ENCODE data around the gene SIRT3.
"Not testable (repeated sequence)": the region's sequence is repeated elsewhere in the genome, so short reads cannot be mapped to it uniquely, and the experiment has no call there.

Gene SIRT3

DNA sequence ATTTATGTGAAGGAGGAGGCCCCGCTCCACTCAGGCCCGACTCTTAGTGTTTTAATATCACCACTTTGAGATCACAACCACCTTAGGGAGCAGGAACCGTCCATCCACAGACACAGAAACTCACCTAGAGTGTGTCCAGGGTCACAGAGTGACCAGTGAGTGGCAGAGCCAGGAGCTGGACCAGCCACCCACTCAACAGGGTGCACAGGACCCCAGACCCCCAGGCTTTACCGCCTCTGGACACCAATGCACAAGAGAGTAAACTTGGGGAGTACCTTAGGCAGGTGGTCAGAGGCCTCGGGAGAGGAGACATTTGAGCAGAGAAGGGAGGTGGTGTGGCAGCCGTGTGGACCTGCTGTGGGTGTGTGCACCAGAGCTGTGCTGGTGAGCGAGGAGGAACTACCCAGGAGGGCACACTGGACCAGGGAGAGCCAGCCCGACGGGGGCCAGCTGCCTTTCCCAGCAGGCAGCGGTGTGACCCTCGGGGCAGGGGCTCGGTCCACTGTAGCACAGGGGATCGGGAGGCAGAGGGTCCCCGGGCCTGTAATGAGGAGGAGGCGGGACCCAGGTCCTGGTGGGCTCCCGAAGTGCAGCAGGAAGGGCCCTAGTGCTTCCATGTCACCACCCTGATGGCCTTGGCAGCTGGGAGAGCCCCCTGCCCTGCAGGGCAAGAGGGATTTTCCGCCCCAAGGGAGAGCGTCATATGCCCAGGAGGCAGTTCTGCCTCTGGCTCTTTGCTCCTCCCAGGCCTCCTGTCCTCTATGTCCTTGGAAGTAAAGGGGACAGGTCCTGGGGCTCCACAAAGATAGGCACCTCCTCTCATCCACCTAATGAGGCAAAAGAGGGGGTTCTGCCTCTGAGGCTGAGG is 34.5 kb upstream of the SIRT3 start:
- DNase-seq (ENCODE audit: low read depth): no peak

DNA sequence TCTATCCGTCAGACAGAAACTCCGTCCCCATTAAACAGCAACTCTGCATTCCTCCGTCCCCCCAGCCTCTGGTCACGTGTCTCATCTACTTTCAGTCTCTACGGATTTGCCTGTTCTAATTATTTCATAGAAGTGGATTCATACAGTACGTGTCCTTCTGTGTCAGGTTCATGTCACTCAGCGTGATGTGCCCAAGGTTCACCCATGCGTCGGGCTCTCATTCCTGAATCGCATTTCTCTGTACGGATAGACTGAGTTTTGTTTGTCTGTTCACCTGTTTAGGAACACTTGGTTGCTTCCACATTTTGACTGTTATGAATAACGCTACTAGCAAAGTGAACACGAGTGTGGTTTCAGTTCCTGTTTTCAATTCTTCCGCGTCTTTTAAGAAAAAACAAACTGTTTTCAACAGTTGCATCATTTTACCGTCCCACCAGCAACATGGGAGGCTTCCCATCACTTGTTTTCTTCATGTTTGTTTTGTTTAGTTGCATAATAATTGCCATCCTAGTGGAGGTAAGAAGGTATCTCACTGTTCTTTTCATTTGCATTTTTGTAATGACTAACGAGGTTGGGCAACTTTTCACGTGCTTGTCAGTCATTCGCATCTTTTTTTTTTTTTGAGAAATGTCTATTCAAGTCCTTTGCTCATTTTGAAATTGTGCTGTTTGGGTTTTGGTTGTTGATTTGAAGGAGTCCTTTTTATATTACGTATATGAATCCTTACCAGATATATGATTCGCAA is 33.2 kb upstream of the SIRT3 start:
- no peak for DNase-seq (ENCODE audit: low read depth)

GRCh38 chr11:268716-269145 is 32.6 kb upstream of the SIRT3 start:
- not testable (repeated sequence) for DNase-seq (ENCODE audit: low read depth)

GRCh38 chr11:267491-267994 is 31.4 kb upstream of the SIRT3 start:
- DNase-seq (ENCODE audit: low read depth): no peak

DNA sequence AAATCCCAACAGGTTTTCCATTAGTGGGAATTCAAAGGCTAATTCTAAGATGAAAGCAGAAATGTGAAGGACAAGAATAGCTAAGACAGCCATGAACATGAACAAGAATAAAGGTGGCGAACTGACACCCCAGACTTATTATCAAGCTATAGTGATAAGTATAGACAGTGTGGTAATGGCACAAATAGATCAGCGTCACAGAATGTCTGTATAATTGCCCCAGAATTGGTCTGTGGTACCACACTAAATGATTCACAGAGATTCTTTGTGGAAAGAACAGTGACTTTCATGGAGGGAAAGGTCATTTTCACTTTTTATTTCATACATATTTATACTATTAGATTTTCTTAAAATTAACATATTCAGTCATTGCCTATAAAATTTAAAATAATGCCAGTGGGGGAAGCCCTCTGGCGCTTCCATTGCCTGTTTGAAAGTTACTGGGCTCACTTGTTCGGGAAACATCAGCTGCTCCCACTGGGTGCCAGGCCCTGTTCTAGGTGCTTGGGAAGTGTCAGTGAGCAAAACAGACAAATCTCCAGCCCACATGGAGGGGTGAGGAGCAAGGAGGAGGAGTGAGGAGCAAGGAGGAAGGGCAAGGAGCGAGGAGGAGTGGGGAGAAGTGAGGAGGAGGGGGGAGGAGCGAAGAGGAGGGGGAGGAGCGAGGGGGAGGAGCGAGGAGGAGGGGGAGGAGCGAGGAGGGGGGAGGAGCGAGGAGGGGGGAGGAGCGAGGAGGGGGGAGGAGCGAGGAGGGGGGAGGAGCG is 30.7 kb upstream of the SIRT3 start:
- no peak for DNase-seq (ENCODE audit: low read depth)

DNA sequence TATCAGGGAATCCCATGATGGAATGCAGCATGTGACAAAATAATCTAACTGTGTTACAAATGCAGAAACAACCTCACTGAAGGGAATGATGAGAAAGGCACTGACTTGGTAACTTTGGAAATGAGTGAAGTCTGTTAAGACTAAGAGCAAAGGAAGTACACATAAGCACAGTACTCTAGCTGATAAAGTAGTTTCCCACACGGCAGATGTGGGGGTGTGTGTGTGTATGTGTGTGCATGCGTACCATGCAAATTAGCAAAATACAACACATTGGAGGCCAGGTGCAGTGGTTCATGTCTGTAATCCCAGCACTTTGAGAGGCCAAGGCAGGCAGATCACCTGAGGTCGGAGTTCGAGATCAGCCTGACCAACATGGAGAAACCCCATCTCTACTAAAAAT is 25.5 kb upstream of the SIRT3 start:
- DNase-seq (ENCODE audit: low read depth): no peak

GRCh38 chr11:259413-259812 is 23.3 kb upstream of the SIRT3 start:
- no peak for DNase-seq (ENCODE audit: low read depth)

GRCh38 chr11:257766-258493 is 21.8 kb upstream of the SIRT3 start:
- DNase-seq (ENCODE audit: low read depth): no peak

DNA sequence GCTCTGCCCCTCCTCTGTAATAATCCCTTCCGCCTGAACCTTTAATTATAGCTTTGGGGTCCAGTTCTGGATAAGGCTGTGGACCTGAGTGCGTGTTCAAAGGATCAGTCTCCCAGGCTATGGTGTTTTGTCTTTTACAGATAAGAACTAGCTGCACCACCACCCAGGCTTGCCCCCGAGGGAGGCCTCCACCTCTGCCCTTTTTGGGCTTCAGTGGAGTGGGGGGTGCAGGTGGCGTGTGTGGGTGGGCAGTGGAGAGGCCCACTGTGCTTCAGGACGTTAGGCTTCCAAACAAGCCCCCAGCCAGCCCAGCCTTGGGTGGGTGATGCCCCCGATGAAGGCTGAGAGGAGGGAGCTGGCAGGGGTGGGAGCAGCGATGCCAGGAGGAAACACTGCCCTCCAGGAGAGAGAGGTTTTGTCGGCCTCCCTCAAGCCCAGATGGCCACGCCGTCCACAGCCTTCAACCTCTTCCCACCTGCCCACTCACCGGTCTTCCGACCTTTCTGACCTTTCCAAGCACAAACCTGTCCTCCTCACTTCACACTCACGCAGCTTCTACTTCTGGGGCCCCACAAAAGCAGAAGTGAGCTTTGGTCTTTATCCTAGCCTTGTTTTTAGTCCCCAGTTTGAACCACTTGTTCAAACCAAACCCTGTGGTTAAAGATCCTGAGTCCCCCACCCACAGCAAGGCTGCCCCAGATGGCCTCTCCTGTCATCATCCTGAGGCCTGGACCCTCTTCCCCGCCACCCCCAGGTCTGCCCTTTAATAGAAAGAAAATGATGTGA is 21.0 kb upstream of the SIRT3 start:
- DNase-seq (ENCODE audit: low read depth): no peak

DNA sequence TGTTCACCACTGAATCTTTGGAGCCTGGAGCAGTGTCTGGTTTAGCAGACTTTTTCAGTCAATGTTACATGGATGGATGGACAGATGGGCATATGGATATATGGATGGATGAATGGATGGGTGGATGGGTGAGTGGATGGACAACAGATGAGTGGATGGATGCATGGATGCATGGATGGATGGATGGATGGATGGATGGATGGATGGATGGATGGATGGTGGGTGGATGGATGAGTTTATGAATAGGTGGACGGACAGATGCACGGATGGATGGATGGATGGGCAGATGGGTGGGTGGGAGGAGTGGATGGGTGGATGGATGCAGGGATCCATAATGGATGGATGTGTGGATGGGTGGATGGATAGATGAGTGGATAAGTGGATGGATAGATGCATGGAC is 19.7 kb upstream of the SIRT3 start:
- DNase-seq (ENCODE audit: low read depth): no peak

DNA sequence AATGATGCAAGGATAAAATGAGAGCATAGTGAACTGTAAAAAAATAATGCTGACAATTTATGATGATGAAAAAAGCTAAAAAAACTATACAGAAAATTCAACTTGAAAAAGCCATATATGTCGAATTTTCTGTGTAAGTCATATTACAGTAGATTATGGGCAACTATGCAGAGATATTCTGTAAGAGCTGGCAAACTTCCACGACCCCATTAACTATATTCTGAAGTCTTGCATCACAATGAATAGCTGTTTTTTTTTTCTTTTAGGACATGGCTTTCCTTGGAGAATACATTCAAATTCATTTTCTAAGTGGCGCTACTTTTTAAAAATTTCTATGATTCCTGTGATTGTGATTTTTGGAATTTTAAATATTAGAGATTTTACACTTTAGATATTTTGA is 19.0 kb upstream of the SIRT3 start:
- no peak for DNase-seq (ENCODE audit: low read depth)

DNA sequence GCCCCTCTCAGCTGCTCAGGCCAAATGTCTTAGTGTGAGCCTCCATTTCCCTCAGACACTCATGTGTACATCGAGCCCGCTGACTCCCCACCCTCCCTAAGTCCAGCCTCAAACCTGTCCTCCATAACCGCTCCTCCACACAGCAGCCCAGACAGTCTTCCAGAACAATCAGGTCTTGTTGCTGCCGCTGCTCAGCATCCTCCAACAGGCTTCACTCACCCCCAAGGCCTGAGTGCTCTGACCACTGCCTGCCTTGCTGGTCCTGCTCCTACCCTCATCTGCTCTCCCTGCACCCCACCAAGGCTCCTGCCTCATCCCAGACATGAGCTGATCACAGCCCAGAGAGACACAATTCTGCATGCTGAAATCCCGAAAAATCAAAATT is 17.7 kb upstream of the SIRT3 start:
- DNase-seq (ENCODE audit: low read depth): no peak

DNA sequence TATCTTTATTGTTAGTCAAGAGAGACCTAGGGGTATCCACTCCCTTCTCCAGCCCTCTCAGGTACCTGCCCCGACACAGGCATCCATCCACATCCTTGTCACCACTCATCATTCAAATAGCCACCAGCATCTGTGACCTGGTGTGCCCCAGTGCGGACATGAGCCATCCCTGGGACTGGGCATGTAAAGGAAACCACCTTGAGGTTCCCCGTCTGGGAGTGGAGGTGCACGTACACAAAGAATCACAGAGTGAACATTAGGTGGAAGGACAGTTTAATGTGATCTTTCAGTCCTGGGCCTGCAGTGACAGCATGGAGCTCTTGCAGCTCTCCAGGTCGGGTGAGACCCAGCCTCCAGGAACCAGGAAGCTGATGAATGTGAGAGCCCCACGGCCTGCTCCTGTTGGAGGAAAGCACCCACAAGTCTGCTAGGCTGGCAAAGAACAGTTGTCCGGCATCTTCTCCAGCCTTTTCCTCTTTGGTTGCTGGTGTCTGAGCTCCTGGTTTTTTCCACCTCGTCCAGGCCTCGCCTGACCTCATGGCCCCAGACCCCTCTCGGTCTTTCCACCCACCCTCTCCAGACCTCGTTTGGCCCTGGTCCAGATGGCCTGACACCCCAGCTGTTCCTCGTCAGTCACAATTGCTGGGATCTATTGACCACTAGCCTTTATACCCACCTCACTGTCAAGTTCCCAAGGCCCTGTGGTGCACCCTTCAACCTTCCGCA is 17.2 kb upstream of the SIRT3 start:
- no peak for DNase-seq (ENCODE audit: low read depth)

- DNase-seq (ENCODE audit: low read depth): no peak
Measured at GRCh38 chr11:252666-253065, 16.5 kb upstream of the SIRT3 start.

DNA sequence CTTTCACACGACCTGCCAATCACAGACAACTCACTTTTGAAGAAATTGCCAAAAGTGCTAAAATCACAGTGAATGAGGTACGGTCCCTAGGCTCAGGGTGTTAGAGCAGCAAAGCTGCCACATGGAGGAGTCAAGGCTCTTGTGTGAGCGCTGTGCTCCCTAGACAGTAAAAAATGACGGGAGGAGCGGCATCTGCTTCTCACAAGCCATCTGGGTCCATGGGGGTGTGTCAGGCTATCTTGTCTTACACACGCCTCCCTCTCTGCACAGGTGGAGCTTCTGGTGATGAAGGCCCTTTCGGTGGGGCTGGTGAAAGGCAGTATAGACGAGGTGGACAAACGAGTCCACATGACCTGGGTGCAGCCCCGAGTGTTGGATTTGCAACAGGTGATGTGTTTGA is 15.4 kb upstream of the SIRT3 start:
- no peak for DNase-seq (ENCODE audit: low read depth)

DNA sequence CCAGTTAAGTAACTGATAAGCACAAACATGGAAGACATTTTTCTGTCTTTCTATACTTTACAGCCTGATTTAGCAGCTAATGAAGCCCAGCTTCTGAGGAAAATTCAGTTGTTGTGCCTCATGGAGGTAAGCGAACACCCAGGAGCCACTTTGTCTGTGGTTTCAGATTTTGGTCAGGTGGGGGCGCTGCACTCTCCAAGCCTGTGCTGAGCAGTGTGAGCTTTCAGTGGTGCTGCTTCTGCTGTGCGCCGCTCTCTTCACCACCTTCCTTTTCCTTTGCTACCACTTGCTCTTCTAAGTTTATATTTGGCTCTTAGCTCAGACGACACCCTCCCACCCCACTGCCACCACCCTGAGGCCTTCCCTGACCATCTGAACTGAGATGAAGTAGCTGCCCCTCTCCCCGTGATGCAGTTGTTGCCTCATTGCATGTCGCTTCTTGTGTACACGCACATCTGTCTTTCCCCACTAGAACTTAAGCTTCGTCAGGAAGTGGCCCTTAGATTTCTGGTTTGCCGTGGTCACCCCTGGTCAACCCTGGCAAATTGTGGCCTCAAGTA is 14.7 kb upstream of the SIRT3 start:
- peak; percentile 70 for DNase-seq (ENCODE audit: low read depth)

- DNase-seq (ENCODE audit: low read depth): no peak
Measured at GRCh38 chr11:250274-250673, 14.1 kb upstream of the SIRT3 start.

- no peak for DNase-seq (ENCODE audit: low read depth)
Measured at GRCh38 chr11:249062-249461, 12.9 kb upstream of the SIRT3 start.

- DNase-seq (ENCODE audit: low read depth): no peak
Measured at GRCh38 chr11:244376-244775, 8.2 kb upstream of the SIRT3 start.

- DNase-seq (ENCODE audit: low read depth): no peak
Measured at GRCh38 chr11:241634-242033, 5.5 kb upstream of the SIRT3 start.

Data from stimulated activated CD8-positive, alpha-beta memory T cell treated with anti-CD3 and anti-CD28 coated beads, Interleukin-15, amount 100 ng/mL, for 1 hour (primary cell).